ENCODE data around the gene DRC7. TPM values are rescaled to one million over a fixed set of nuclear protein-coding genes. Genes with fewer than 3 reads are reported as not detected.
"Not testable (repeated sequence)": the region's sequence is repeated elsewhere in the genome, so short reads cannot be mapped to it uniquely, and the experiment has no call there.

The DRC7 gene
- total and polyA plus RNA-seq, 7 donors: not detected

- intact Hi-C loops (cut with DNase I): no loop called here
- H3K9me3 ChIP-seq: no peaks in the 10 kb centered on the region
- WGBS, 2 donors: 93 to 95% methylated on average over 3 of the region's 3 CpGs
- no peak for TF ChIP-seq POLR2AphosphoS5 (IDR thresholded peaks at IDR 0.05)
- TF ChIP-seq POLR2A (IDR thresholded peaks at IDR 0.05): no peak
- no peak for TF ChIP-seq CTCF (IDR thresholded peaks at IDR 0.05)
- TF ChIP-seq EP300 (IDR thresholded peaks at IDR 0.05): no peak
- H3K4me3 ChIP-seq: no peak overlapping the region
- no peaks in the 10 kb centered on the region for H3K4me1 ChIP-seq
- H3K36me3 ChIP-seq: no peaks in the 10 kb centered on the region
- no peaks in the 10 kb centered on the region for H3K27me3 ChIP-seq
- no peak overlapping the region for H3K27ac ChIP-seq
- DNase-seq: peak; percentile 11
These were observed 13.6 kb downstream of the DRC7 start for GRCh38 chr16:57708168-57708567.

DNA sequence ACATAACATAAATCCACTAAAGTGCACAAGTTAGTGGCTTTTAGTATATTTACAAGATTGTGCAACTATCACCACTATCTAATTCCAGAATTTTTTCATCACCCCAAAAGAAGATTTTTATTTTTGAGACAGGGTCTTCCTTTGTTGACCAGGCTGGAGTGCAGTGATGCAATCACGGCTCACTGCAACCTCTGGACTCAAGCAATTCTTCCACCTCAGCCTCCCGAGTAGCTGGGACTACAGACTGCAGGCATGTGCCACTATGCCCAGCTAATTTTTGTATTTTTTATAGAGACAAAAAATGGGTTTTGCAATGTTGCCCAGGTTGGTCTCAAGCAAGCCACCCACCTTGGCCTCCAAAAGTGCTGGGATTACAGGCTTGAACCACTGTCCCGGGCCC is 15.1 kb downstream of the DRC7 start:
- Histone ChIP-seq H3K27me3 (no peaks in the 10 kb centered on the region), H3K4me1 (no peaks in the 10 kb centered on the region), H3K4me3 (no peak overlapping the region), H3K9me3 (no peaks in the 10 kb centered on the region), H3K27ac (no peak overlapping the region), H3K36me3 (no peaks in the 10 kb centered on the region)
- intact Hi-C loops (cut with DNase I): no loop called here
- DNase-seq: peak; percentile 36
- WGBS, 2 donors: 79 to 87% methylated on average over 3 of the region's 3 CpGs
- TF ChIP-seq POLR2A (IDR thresholded peaks at IDR 0.05) (no peak), POLR2AphosphoS5 (IDR thresholded peaks at IDR 0.05) (no peak), EP300 (IDR thresholded peaks at IDR 0.05) (no peak), CTCF (IDR thresholded peaks at IDR 0.05) (no peak)

GRCh38 chr16:57711346-57711745 is 16.7 kb downstream of the DRC7 start:
- TF ChIP-seq EP300 (IDR thresholded peaks at IDR 0.05) (no peak), POLR2AphosphoS5 (IDR thresholded peaks at IDR 0.05) (no peak), CTCF (IDR thresholded peaks at IDR 0.05) (no peak), POLR2A (IDR thresholded peaks at IDR 0.05) (no peak)
- H3K27ac ChIP-seq: no peak overlapping the region
- H3K4me3 ChIP-seq: no peak overlapping the region
- H3K27me3 ChIP-seq: no peaks in the 10 kb centered on the region
- H3K4me1 ChIP-seq: no peaks in the 10 kb centered on the region
- intact Hi-C loops (cut with DNase I): no loop called here
- H3K9me3 ChIP-seq: no peaks in the 10 kb centered on the region
- 86% methylated on average over 5 of the region's 5 CpGs for WGBS, 2 donors
- peak; percentile 44 for DNase-seq
- H3K36me3 ChIP-seq: no peaks in the 10 kb centered on the region

DNA sequence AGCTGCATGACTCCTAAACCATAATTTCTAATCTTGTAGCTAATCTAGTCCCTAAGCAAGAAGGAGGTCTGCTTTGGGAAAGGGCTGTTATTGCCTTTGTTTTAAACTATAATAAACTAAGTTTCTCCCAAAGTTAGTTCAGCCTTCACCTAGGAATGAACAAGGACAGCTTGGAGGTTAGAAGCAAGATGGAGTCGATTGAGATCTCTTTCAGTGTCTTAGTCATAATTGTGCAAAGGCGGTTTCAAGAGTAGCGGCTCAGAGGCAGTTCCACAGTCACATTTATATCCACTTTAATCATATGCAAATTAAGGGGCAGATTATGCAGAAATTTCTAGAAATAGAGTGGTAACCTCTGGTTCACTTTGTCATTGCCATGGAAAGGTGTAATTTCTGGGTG is 17.4 kb downstream of the DRC7 start:
- no peak overlapping the region for H3K27ac ChIP-seq
- H3K27me3 ChIP-seq: no peaks in the 10 kb centered on the region
- H3K9me3 ChIP-seq: no peaks in the 10 kb centered on the region
- intact Hi-C loops (cut with DNase I): no loop called here
- no peak for TF ChIP-seq POLR2A (IDR thresholded peaks at IDR 0.05)
- no peak for TF ChIP-seq POLR2AphosphoS5 (IDR thresholded peaks at IDR 0.05)
- TF ChIP-seq EP300 (IDR thresholded peaks at IDR 0.05): no peak
- no peak for TF ChIP-seq CTCF (IDR thresholded peaks at IDR 0.05)
- no peak overlapping the region for H3K4me3 ChIP-seq
- H3K4me1 ChIP-seq: no peaks in the 10 kb centered on the region
- no peaks in the 10 kb centered on the region for H3K36me3 ChIP-seq
- DNase-seq: no peak
- WGBS, 2 donors: 92 to 94% methylated on average over 3 of the region's 3 CpGs

GRCh38 chr16:57712569-57712968 is 18.0 kb downstream of the DRC7 start:
- 43 to 74% methylated on average over 6 of the region's 6 CpGs for WGBS, 2 donors
- H3K27ac ChIP-seq; intact Hi-C loops (cut with DNase I); H3K36me3 ChIP-seq; H3K9me3 ChIP-seq; H3K4me1 ChIP-seq; H3K27me3 ChIP-seq; H3K4me3 ChIP-seq: not testable (repeated sequence)
- DNase-seq: peak; percentile 7
